GM23248 (cell line): ENCODE results near the gene GIGYF1. TPM values are rescaled to one million over a fixed set of nuclear protein-coding genes. Genes with fewer than 3 reads are reported as not detected.
A peak's percentile ranks its signal among the peaks of the same experiment; 100 is the strongest.
"Not testable (repeated sequence)": the region's sequence is repeated elsewhere in the genome, so short reads cannot be mapped to it uniquely, and the experiment has no call there.

Experiments
- DNase-seq: peaks from one replicate; pipeline ENCODE4 v3.0.0-alpha.2; 2015
- H2AFZ ChIP-seq: fragments of 200-600 bp; sonication (generic); 2 replicates; pipeline ENCODE4 v1.6.1; 2016; ENCODE audit warnings: antibody characterized with exemption
- H3F3A ChIP-seq: fragments of 200-600 bp; sonication (generic); 2 replicates; pipeline ENCODE4 v1.6.1; 2016; ENCODE audit warnings: mild to moderate bottlenecking, antibody characterized with exemption, mixed run types; ENCODE audit not compliant: insufficient read depth
- H3K27ac ChIP-seq: fragments of 200-600 bp; sonication (generic); 2 replicates; pipeline ENCODE4 v1.5.1; 2016; ENCODE audit warnings: mild to moderate bottlenecking
- H3K27me3 ChIP-seq: fragments of 200-600 bp; sonication (generic); replicated peaks from 2 replicates; pipeline ENCODE4 v1.6.1; 2016; ENCODE audit warnings: mild to moderate bottlenecking; ENCODE audit not compliant: insufficient read depth
- H3K36me3 ChIP-seq: fragments of 200-600 bp; sonication (generic); 2 replicates; pipeline ENCODE4 v1.6.1; 2016; ENCODE audit warnings: low read depth, mild to moderate bottlenecking
- H3K4me1 ChIP-seq: fragments of 200-600 bp; sonication (generic); 2 replicates; pipeline ENCODE4 v1.6.1; 2016; ENCODE audit warnings: mild to moderate bottlenecking; ENCODE audit not compliant: insufficient read depth
- H3K4me2 ChIP-seq: fragments of 200-600 bp; sonication (generic); one replicate; pipeline ENCODE4 v1.6.1; 2016; ENCODE audit warnings: mild to moderate bottlenecking; ENCODE audit not compliant: unreplicated experiment
- H3K4me3 ChIP-seq: fragments of 200-600 bp; sonication (generic); 2 replicates; pipeline ENCODE4 v1.5.1; 2016; ENCODE audit warnings: mild to moderate bottlenecking
- H3K79me2 ChIP-seq: fragments of 200-600 bp; sonication (generic); 2 replicates; pipeline ENCODE4 v1.6.1; 2016; ENCODE audit warnings: mild to moderate bottlenecking; ENCODE audit not compliant: insufficient read depth
- H3K9ac ChIP-seq: fragments of 200-600 bp; sonication (generic); 2 replicates; pipeline ENCODE4 v1.6.1; 2016; ENCODE audit warnings: mild to moderate bottlenecking
- H3K9me2 ChIP-seq: fragments of 200-600 bp; sonication (generic); 2 replicates; pipeline ENCODE4 v1.6.1; 2016; ENCODE audit warnings: mixed run types, mild to moderate bottlenecking, moderate library complexity; ENCODE audit not compliant: insufficient read depth
- H3K9me3 ChIP-seq: fragments of 200-600 bp; sonication (generic); one replicate; pipeline ENCODE4 v1.6.1; 2017; ENCODE audit warnings: low read depth
- H4K20me1 ChIP-seq: fragments of 200-600 bp; sonication (generic); 2 replicates; pipeline ENCODE4 v1.6.0; 2016; ENCODE audit not compliant: insufficient read depth
- EZH2 ChIP-seq: fragments of 200-600 bp; sonication (generic); IDR thresholded peaks from 2 replicates; pipeline ENCODE4 v1.6.1; 2018; ENCODE audit warnings: antibody characterized with exemption, mild to moderate bottlenecking; ENCODE audit not compliant: insufficient read depth, poor library complexity, severe bottlenecking
- EZH2phosphoT487 ChIP-seq: fragments of 200-600 bp; sonication (generic); IDR thresholded peaks from 2 replicates; pipeline ENCODE4 v1.6.1; 2018; ENCODE audit warnings: antibody characterized with exemption, moderate library complexity, mild to moderate bottlenecking, low read depth; ENCODE audit not compliant: insufficient read depth
- WGBS, 2 experiments: methylation state at CpG; one replicate each; pipeline ENCODE4 v1.1.6; 2015 to 2017; ENCODE audit warnings: low lambda C conversion rate in 2 of 2, low coverage in 1 of 2; ENCODE audit errors: missing lambda C conversion rate in 2 of 2; 5-methylcytosine and 5-hydroxymethylcytosine counted together
- in situ Hi-C: fragments of 300-500 bp; cut with MboI; formaldehyde crosslinking; loops from 2 replicates; pipeline ENCODE4 v1.15.0; 2020
- polyA plus RNA-seq: library from polyadenylated mRNA; unstranded; fragments of >200 nt; fragmentation: Nextera tagmentation; extraction: Ambion mirVana; gene quantifications from 2 replicates; pipeline ENCODE4 v1.2.1, GENCODE V29; 2016
- total RNA-seq: library from RNA; depleted of rRNA; stranded (reverse); fragments of >200 nt; shearing (Covaris generic); gene quantifications from 2 replicates; pipeline ENCODE4 v1.2.3, GENCODE V29; 2014

Gene GIGYF1
- total and polyA plus RNA-seq, 2 experiments from 2014 or later, result 7.4 to 15.6 TPM

DNA sequence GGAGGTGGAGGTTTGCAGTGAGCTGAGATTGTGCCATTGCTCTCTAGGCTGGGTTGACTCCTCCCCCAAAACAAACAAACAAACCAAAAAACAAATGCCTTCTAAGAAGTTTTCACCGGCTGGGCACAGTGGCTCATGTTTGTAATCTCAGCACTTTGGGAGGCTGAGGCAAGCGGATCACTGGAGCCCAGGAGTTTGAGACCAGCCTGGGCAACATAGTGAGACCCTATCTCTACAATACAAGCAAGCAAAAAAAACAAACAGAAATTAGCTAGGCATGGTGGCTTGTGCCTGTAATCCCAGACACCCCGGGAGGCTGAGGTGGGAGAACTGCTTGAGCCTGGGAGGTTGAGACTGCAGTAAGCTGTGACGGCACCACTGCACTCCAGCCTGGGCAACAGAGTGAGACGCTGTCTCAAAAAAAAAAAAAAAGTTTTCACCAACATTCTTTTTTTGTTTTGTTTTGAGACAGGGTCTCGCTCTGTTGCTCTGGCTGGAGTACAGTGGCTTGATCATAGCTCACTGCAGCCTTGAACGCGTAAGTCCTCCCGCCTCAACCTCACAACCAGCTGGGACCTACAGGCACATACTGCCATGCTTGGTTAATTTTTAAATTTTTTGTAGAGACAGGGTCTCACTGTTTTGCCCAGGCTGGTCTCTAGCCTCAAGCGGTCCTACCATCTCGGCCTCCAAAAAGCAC lies 38.0 kb upstream of the GIGYF1 start:
- H3K4me3 ChIP-seq, result no peak overlapping the region
- WGBS, 2 experiments, result 83 to 84% methylated on average over 10 to 11 of the region's 11 CpGs
- no peak for DNase-seq
- TF ChIP-seq EZH2phosphoT487 (no peak), EZH2 (no peak)
- H2AFZ ChIP-seq, result no peak overlapping the region
- peaks cover 7% of the 10 kb centered on the region for H3K4me1 ChIP-seq
- no peak overlapping the region for H3K9ac ChIP-seq
- no peaks in the 10 kb centered on the region for H3K27me3 ChIP-seq
- H3K27ac ChIP-seq, result no peak overlapping the region
- H3F3A ChIP-seq, result peaks cover 9% of the 10 kb centered on the region
- no peaks in the 10 kb centered on the region for H3K9me3 ChIP-seq
- no peaks in the 10 kb centered on the region for H3K36me3 ChIP-seq
- H4K20me1 ChIP-seq, result no peaks in the 10 kb centered on the region
- no peak overlapping the region for H3K4me2 ChIP-seq
- H3K79me2 ChIP-seq, result no peaks in the 10 kb centered on the region
- no peaks in the 10 kb centered on the region for H3K9me2 ChIP-seq
- in situ Hi-C loops, result no loop called here

DNA sequence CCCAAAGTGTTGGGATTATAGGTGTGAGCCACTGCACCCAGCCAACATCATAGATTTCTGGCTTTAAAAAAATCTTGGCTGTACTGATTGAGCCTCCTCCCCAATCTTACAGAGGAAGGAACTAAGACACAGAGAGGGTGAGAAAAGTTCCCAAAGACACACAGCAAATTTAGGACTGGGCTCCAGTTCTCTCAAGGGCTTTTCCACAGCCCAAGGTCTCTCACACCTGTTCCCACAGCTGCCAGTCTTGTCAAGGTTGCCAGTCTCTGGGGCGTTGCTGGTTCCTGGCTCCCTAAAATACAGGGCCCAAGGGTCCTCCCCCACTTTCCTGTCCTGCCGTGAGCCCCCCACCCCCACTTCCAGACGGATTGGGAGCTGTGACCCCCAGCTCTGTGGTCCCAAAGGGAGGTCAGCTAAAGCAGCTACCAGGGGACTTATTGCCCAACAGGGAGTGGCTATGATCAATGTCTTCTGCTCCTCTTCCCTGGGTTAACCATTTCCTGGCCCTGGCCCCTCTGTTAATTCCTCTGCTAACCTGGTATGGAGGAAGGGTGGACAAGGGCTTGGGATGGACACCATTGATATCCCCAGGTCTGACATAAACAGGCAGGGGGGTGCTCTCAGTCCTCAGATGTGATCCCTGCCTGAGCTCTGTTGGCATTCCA lies 36.2 kb upstream of the GIGYF1 start:
- no peaks in the 10 kb centered on the region for H3K79me2 ChIP-seq
- H3K4me2 ChIP-seq, result no peak overlapping the region
- peaks cover 26% of the 10 kb centered on the region for H3F3A ChIP-seq
- no peaks in the 10 kb centered on the region for H3K9me2 ChIP-seq
- H2AFZ ChIP-seq, result no peak overlapping the region
- H3K4me3 ChIP-seq, result no peak overlapping the region
- peaks cover 19% of the 10 kb centered on the region for H3K4me1 ChIP-seq
- TF ChIP-seq EZH2, result no peak
- TF ChIP-seq EZH2phosphoT487, result no peak
- no peak overlapping the region for H3K9ac ChIP-seq
- 15% methylated on average over 3 of the region's 3 CpGs; no CpG with 5 or more reads in 1 of the 2 experiments for WGBS, 2 experiments
- DNase-seq, result no peak
- in situ Hi-C loops, result no loop called here
- H3K9me3 ChIP-seq, result no peaks in the 10 kb centered on the region
- H3K36me3 ChIP-seq, result no peaks in the 10 kb centered on the region
- no peaks in the 10 kb centered on the region for H3K27me3 ChIP-seq
- no peak overlapping the region for H3K27ac ChIP-seq
- no peaks in the 10 kb centered on the region for H4K20me1 ChIP-seq

DNA sequence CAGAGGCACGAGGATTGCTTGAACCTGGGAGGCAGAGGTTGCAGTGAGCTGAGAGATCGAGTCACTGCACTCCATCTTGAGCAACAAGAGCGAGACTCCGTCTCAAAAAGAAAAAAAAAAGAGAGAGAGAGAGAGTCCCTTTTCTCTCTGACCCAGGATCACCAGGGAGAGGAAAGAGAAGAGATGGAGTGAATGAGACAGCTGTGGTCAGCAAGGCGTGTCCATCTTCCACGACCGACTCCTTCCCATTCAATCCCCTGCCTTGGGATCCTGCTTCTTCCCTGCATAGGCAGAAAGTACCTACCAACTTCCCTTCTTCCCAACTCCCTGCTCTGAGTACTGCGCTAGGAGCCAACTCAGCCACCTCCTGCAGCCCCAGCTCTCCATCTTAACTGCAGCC lies 34.1 kb upstream of the GIGYF1 start:
- no peaks in the 10 kb centered on the region for H4K20me1 ChIP-seq
- no peaks in the 10 kb centered on the region for H3K9me3 ChIP-seq
- no peak for TF ChIP-seq EZH2phosphoT487
- TF ChIP-seq EZH2, result no peak
- H3K79me2 ChIP-seq, result no peaks in the 10 kb centered on the region
- no peak for DNase-seq
- H3K4me1 ChIP-seq, result peaks cover 19% of the 10 kb centered on the region
- no peak overlapping the region for H3K9ac ChIP-seq
- H2AFZ ChIP-seq, result no peak overlapping the region
- peaks cover 33% of the 10 kb centered on the region for H3F3A ChIP-seq
- WGBS, 2 experiments, result 87 to 90% methylated on average over 8 of the region's 8 CpGs
- no peaks in the 10 kb centered on the region for H3K36me3 ChIP-seq
- no peaks in the 10 kb centered on the region for H3K9me2 ChIP-seq
- in situ Hi-C loops, result no loop called here
- no peaks in the 10 kb centered on the region for H3K27me3 ChIP-seq
- no peak overlapping the region for H3K4me3 ChIP-seq
- H3K27ac ChIP-seq, result no peak overlapping the region
- no peak overlapping the region for H3K4me2 ChIP-seq

DNA sequence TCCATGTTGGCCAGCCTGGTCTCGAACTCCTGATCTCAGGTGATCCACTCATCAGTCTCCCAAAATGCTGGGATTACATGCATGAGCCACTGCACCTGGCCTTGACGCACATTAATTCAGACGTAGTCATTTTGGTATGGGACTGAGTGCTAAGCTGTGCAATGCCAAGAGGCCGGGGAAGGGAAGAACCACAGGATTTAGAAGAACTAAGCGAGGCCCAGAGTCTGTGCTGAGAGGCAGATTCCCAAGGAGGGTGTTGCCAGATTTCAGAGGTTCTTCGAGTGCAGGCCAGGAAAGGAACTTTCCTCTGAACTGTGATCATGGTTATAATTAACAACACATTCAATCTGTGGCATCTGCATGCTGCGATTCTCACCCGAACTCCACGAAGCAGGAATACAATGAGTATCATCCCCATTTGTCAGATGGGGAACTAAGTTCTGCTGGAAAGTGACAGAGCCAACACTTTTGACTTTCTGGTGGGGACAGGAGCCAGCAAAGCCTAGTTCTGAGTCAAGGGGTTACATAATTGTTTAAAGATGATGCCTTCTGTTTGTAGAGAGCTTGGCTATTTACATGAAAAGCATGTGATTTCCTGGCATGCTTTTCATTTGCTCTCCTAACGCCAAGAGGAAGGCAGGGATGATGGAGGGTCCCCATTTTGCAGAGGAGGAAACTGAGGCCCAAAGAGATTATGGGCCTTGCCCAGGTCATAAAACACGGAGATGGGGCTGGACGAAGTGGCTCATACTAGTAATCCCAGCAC lies 33.1 kb upstream of the GIGYF1 start:
- Histone ChIP-seq H3K4me3 (no peak overlapping the region), H2AFZ (0 out of 2 replicates have a peak overlapping the region, but pooled peaks have one; percentile 8), H3F3A (peaks cover 33% of the 10 kb centered on the region), H3K79me2 (no peaks in the 10 kb centered on the region), H3K4me1 (peaks cover 19% of the 10 kb centered on the region), H3K27ac (peak overlapping the region; percentile 78), H3K9ac (peak overlapping the region; percentile 65; the same call in 1 of the 2 replicates), H3K9me2 (no peaks in the 10 kb centered on the region), H3K36me3 (no peaks in the 10 kb centered on the region), H3K9me3 (no peaks in the 10 kb centered on the region), H4K20me1 (no peaks in the 10 kb centered on the region), H3K4me2 (peak overlapping the region; percentile 90), H3K27me3 (no peaks in the 10 kb centered on the region)
- TF ChIP-seq EZH2phosphoT487 (no peak), EZH2 (no peak)
- DNase-seq, result peak; percentile 93
- WGBS, 2 experiments, result 21 to 25% methylated on average over 12 of the region's 12 CpGs
- in situ Hi-C loops, result no loop called here

DNA sequence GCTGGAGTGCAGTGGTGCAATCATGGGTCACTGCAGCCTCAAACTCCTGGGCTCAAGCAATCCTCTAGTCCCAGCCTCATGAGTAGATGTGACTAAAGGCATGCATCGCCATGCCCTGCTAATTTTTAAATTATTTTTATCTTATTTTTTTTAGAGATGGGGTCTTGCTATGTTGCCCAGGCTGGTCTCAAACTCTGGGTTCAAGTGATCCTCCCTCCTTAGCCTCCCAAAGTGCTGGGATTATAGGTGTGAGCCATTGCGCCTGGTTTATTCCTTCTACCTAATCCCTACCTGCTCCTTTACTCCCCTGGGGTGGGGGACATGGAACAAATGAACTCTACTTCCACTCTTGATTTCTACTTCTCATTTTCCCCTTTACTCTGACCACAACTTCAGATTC lies 30.3 kb upstream of the GIGYF1 start:
- H3K4me1 ChIP-seq, result peaks cover 24% of the 10 kb centered on the region
- H3K9ac ChIP-seq, H3K27ac ChIP-seq, H3K79me2 ChIP-seq, H3K9me3 ChIP-seq, H3K36me3 ChIP-seq, in situ Hi-C loops, H2AFZ ChIP-seq, H3K9me2 ChIP-seq, DNase-seq, H3K4me3 ChIP-seq, H4K20me1 ChIP-seq, H3K4me2 ChIP-seq: not testable (repeated sequence)
- WGBS, 2 experiments, result 87 to 88% methylated on average over 2 of the region's 2 CpGs
- peaks cover 33% of the 10 kb centered on the region for H3F3A ChIP-seq
- peaks cover 27% of the 10 kb centered on the region for H3K27me3 ChIP-seq
